HG03378 (cell line): ENCODE measurements around the gene ATXN3.

Experiments used
- ATAC-seq: cut with Tn5 transposase; IDR thresholded peaks from one replicate; pipeline ENCODE4 v1.9.1; 2021; ENCODE audit warnings: mild to moderate bottlenecking, moderate library complexity; ENCODE audit not compliant: unreplicated experiment

The ATXN3 gene

DNA sequence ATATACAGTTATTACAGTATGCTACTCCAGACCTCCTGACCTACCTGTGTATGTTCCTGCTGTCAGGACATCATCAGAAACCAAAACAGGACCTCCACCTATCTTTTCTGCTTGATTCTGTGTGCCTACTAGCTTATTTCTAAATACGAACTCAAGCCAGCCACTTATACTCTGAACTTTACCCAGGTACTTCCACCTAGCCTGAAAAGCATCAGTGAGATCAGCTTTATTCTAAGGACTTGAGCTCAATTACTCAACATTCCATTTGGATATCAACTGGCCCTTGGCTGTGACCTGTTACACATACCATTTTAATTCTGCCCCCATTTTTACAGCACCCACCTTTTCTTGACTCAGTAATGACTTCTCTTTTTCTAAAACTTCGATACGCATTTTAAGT lies 95.7 kb downstream of the ATXN3 start:
- no peak for ATAC-seq

DNA sequence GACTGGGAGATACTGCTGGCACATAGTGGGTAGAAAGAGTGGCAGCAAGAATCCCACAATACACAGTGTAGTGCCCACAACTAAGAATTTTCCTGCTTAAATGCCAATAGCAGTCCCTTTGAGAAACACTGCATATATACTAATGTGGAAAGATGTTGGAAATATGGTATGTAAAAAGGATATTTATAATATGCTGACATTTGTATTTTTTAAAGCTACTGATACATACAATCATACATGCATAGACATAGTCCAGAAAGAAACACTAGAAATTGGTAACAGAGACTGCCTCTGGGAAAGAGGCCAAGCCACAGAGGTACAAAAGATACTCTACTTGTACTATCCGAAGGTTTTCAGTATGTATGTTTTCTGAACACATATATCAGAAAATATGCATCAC lies 96.8 kb downstream of the ATXN3 start:
- ATAC-seq: no peak
